ENCODE measurements around the gene SPATA32.
"Not testable (repeated sequence)": the region's sequence is repeated elsewhere in the genome, so short reads cannot be mapped to it uniquely, and the experiment has no call there.

Gene SPATA32, protein sequence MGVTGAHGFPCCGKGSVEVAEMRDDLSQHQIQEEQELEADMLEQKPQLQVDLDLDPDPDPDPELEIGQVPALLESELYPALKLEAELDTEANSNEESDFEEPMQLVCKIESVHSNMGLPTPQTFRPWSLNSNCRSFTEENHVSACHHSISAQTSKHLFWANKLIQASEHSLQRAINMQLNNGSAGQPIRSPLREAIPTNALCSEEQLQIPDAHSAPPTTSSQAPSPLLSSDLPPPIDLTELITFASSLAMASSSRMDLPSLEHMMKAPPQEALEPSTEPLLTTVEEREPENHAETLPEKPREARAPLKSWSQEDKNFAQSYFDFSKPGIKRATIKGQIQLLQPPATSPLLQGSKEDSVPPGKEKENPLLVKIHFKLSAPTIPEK

GRCh38 chr17:45261577-45262515 is at the start of gene SPATA32:
Gene SPATA32 (minus strand): TSS chr17:45262094. CDS start chr17:45262016, 78 bp downstream.
- DNase-seq, result peak; percentile 48
- in situ Hi-C loops (cut with HindIII; ENCODE audit: low pct_ligation_motif_present, low pct_unique_long_range_greater_than_20kb, low sequenced_read_pairs), result no loop called here

- in situ Hi-C loops (cut with HindIII; ENCODE audit: low pct_ligation_motif_present, low pct_unique_long_range_greater_than_20kb, low sequenced_read_pairs), result no loop called here
- no peak for DNase-seq
Observed at GRCh38 chr17:45311401-45311759, 49.5 kb upstream of the SPATA32 start.

DNA sequence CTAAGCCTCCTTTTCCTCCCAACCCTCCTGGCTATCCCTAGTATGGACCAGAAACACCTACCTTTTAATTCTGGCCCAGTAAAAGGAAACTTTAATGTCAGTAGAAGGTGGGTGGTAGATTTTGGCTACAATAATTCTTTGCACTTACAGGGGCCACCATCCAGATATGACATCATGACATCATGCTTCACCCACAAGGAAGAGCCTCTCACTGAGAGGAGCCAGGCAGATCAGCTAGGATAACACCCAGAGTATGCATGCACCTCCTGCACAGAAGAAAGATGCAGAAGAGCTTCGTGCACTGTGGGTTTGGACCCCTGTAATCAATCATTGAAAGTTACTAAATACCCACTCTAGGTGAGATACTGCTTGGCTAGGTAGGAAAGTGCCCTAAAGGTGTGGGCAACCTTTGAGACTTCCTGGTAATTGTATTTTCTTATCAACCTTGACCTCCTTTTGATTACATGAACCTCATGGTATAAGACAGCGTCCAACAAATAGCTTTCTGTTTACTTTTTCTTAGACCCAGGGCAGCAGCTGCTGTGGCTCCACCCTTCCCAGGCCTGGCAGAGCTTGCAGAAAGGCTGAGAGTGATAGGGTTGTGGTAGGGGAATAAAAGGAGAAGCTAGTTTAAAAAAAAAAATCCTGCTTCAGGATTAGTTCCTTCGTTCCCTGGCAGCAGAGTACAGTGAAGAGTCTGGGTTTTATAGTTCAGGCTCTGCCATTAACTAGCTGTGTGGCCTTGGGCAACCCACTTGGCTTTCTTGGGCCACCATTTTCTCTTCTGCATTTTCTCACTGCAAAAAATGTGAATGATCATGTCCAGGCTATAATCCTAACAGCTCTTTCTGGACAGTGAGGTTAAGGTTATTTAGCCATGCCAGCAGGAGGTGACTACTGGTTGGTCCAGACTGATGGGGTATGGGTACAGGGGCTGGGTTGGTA is 48.8 kb upstream of the SPATA32 start:
- in situ Hi-C loops (cut with HindIII; ENCODE audit: low pct_ligation_motif_present, low pct_unique_long_range_greater_than_20kb, low sequenced_read_pairs), result no loop called here
- no peak for DNase-seq

DNA sequence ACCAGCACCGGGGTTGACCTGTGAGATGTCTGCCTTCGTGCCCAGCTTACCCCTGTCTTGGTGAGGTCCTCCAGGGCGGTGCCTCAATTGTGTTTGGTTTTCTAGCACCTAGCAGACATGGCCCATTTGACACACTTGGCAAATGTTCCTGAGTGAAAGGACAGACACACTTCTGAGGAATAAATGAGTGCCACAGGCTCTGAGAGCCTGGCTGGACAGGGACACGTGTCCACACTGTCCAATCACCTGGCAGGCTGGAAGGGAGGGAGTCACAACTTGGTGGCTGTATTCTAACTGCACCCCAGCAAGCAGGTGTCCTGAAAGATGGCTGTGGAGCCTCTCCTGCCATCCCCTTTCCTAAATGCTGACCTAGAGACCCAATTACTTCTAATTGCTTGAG is 47.5 kb upstream of the SPATA32 start:
- in situ Hi-C loops (cut with HindIII; ENCODE audit: low pct_ligation_motif_present, low pct_unique_long_range_greater_than_20kb, low sequenced_read_pairs), result loop anchor here (10.0 kb wide), 1 partner anchor 75 kb away; no protein-coding TSS in a partner anchor
- no peak for DNase-seq

- in situ Hi-C loops (cut with HindIII; ENCODE audit: low pct_ligation_motif_present, low pct_unique_long_range_greater_than_20kb, low sequenced_read_pairs), result loop anchor here (10.0 kb wide), 1 partner anchor 76 kb away; no protein-coding TSS in a partner anchor
- DNase-seq, result no peak
Observed at GRCh38 chr17:45308840-45309239, 46.9 kb upstream of the SPATA32 start.

DNA sequence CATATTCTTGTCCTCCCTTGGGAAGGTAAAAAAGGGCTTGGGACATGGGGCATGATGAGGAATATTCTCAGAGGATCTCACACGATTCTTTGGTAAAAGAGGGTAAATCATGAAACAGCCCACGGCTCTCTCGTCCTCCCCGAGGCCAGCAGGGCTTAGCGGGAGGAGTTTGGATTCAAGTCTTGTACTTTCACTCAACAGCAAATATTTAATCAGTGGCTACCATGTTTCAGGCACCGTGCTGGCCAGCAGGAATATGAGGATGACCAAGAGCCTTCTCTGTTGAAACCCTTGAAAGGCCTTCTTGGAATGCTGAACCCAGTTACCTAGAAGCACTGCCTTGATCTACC is 46.1 kb upstream of the SPATA32 start:
- DNase-seq, result no peak
- in situ Hi-C loops (cut with HindIII; ENCODE audit: low pct_ligation_motif_present, low pct_unique_long_range_greater_than_20kb, low sequenced_read_pairs), result loop anchor here (10.0 kb wide), 1 partner anchor 77 kb away; no protein-coding TSS in a partner anchor

DNA sequence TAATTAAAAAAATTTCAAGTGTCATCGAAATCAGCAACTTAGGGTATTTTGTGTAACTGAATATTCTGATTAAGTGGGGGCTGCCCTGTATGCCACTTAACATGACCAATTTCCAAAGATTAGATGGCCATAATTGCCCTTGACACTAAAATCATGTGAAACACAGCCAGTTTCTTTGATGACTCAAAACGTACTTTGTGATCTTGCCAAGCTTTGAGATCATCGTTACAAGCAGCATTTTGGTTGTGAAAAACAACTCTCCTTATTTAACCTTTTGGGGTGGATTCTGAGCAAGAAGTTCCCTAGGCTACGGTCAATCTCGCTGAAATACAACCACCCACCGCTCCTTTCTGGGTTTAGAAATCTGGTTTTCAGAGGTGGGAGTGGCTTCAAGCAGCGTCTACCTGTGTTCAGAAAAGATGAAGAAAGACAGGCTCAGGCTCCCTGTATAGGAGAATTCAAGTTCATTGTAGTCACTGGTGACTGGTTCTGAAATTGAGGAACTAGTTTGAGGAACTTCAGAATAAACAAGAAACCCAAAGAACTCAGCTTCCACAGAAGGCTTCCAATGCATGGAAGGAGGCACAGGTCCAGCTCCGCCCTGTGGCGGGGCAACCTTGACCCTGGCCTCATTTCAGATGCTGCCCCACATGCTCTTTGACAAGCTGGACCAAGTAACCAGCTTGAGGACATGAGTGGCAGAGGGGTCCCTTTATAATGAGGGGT is 45.6 kb upstream of the SPATA32 start:
- in situ Hi-C loops (cut with HindIII; ENCODE audit: low pct_ligation_motif_present, low pct_unique_long_range_greater_than_20kb, low sequenced_read_pairs), result loop anchor here (10.0 kb wide), 1 partner anchor 77 kb away; no protein-coding TSS in a partner anchor
- peak; percentile 45 for DNase-seq

DNA sequence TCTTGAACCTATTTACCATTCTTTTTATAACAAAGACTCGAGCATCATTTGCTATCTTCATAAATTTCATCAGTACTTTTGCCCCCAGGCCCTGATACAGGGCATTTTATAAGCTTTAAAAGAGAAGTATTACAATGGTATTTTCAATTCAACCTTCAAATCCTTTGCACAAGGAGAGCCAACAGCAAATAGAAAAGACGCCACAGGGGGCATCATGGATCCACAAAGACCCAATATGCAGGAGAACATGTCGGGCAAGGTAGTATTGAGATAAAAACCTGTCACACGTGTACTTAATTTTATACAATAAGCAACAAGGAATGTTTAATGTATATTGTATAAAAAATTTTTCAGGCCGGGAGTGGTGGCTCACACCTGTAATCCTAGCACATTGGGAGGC is 44.7 kb upstream of the SPATA32 start:
- in situ Hi-C loops (cut with HindIII; ENCODE audit: low pct_ligation_motif_present, low pct_unique_long_range_greater_than_20kb, low sequenced_read_pairs), result loop anchor here (10.0 kb wide), 1 partner anchor 78 kb away; no protein-coding TSS in a partner anchor
- no peak for DNase-seq

DNA sequence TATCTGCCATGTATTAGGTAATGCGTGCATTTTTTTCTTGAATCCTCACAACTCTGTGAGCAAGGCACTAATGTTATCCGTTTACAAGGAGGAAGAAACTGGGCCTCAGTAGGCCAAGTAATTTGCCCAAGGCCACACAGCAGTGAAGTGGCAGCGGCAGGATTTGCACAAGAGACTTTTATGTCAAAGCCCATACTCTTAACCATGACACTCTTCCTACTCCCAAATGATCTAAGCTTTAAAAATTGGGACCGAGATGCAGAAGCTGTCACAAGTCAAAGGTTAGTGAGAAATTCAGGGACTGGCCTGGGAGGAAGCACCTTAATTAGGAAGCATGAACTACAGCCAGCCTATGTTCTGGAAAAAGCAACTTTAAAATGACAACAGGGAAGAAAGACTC is 44.2 kb upstream of the SPATA32 start:
- in situ Hi-C loops (cut with HindIII; ENCODE audit: low pct_ligation_motif_present, low pct_unique_long_range_greater_than_20kb, low sequenced_read_pairs), result loop anchor here (10.0 kb wide), 1 partner anchor 79 kb away; no protein-coding TSS in a partner anchor
- no peak for DNase-seq

DNA sequence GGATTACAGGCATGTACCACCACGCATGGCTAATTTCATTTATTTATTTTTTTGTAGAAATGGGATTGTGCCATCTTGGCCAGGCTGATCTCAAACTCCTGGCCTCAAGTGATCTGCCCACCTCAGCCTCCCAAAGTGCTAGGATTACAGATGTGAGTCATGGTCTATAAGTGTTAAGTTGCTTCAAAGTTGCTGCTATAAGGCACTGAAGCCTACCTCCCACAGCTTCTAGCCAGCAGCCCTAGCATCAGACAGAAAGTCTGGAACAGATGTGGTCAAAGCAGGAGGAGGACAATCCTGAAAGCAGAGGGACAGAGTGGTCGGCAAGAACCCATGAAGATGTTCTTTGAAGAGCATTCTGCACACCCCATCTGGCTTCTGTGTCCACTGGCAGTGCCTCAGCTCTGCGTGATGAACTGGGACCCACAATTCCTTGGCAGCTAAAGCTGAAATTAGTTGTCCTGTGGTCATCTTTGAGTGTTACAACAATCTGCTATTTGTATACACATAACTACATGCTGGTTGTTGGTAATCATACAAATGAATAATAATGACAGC is 43.7 kb upstream of the SPATA32 start:
- in situ Hi-C loops (cut with HindIII; ENCODE audit: low pct_ligation_motif_present, low pct_unique_long_range_greater_than_20kb, low sequenced_read_pairs), result loop anchor here (10.0 kb wide), 1 partner anchor 79 kb away; no protein-coding TSS in a partner anchor
- no peak for DNase-seq

GRCh38 chr17:45302649-45303173 is 40.8 kb upstream of the SPATA32 start:
- no peak for DNase-seq
- in situ Hi-C loops (cut with HindIII; ENCODE audit: low pct_ligation_motif_present, low pct_unique_long_range_greater_than_20kb, low sequenced_read_pairs), result loop anchor here (10.0 kb wide), 1 partner anchor 82 kb away; no protein-coding TSS in a partner anchor

- in situ Hi-C loops (cut with HindIII; ENCODE audit: low pct_ligation_motif_present, low pct_unique_long_range_greater_than_20kb, low sequenced_read_pairs), result loop anchor here (10.0 kb wide), 1 partner anchor 83 kb away; no protein-coding TSS in a partner anchor
- DNase-seq, result not testable (repeated sequence)
Observed at GRCh38 chr17:45302220-45302619, 40.3 kb upstream of the SPATA32 start.

DNA sequence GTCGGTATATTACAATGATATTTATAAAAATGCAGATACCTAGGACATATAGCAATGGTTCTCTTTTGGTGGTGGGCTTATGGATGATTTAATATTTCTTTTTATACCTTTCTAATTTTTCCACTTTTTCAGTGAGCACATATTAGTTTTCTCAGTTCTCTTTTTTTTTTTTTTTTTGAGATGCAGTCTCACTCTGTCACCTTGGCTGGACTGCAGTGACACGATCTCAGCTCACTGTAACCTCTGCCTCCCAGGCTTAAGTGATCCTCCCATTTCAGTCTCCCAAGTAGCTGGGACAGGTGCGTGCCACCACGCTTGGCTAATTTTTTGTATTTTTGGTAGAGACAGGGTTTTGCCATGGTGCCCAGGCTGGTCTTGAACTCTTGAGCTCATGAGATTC is 39.8 kb upstream of the SPATA32 start:
- no peak for DNase-seq
- in situ Hi-C loops (cut with HindIII; ENCODE audit: low pct_ligation_motif_present, low pct_unique_long_range_greater_than_20kb, low sequenced_read_pairs), result loop anchor here (10.0 kb wide), 1 partner anchor 83 kb away; no protein-coding TSS in a partner anchor

DNA sequence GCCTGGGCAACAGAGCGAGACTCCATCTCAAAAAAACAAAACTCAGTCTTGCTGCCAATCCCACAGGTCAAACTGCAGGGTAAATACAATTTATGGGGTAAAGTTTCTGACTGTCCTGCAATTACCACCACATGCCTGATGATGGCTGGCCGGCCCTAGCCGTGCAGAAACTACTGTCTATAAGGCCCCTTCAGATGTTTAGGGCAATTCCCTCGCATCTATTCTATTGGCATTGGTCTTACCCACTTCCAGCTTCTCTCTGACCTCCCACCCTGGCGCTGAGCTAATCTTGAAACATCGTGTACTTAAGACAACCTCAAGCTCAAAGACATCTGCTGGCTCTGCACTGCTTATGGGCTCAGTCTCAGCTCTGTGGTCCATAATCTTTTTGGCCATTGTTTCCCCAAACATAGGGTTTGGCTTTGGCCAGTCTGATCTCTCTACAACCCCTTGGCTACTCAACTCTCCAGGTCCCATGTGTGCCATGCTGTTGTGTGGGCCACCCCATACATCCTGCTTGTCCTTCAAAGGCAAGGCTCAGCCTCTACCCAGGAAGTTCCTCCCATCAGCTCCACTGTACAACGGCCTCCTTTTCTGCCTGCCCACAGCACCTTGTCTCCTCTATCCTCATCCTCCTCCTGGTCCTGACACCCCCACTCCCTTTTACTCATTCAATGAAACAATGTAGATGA is 38.3 kb upstream of the SPATA32 start:
- in situ Hi-C loops (cut with HindIII; ENCODE audit: low pct_ligation_motif_present, low pct_unique_long_range_greater_than_20kb, low sequenced_read_pairs), result loop anchor here (10.0 kb wide), 1 partner anchor 85 kb away; no protein-coding TSS in a partner anchor
- no peak for DNase-seq

- in situ Hi-C loops (cut with HindIII; ENCODE audit: low pct_ligation_motif_present, low pct_unique_long_range_greater_than_20kb, low sequenced_read_pairs), result no loop called here
- no peak for DNase-seq
Observed at GRCh38 chr17:45299361-45299760, 37.5 kb upstream of the SPATA32 start.

DNA sequence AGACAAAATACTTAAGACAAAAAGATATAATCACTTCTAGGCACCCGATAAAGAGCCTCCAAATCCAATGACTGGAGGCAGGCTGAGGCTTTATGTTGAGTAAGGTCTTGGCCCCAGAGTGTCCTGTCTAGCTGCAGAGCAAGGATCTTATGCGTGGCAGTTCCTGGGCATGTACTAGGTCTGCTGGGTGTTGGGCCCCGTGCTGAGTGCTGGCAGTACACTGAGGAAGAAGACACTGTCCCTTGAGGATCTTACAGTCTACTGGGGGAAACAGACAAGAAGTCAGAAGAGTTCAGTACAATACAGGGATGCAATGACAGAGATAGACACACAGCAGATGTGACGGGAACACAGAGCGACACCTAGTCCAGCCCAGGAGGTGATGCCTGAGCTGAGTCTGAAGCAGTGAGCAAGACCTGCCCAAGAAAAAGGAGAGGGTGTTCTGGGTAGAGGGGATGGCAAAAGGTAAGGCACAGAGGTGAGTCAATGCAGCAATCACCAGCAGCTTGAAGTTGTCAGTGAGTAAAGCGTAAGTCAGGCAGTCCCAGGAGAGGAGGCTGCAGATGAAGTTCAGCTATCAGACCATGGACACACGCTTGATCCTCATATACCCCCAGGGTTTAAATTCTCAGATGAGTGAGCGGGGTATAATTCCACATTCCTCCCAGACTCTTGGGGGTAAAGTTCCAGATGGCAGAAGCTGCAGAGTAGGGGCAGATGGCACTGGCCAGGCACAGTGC is 36.8 kb upstream of the SPATA32 start:
- in situ Hi-C loops (cut with HindIII; ENCODE audit: low pct_ligation_motif_present, low pct_unique_long_range_greater_than_20kb, low sequenced_read_pairs), result no loop called here
- no peak for DNase-seq

Data from ACHN (cell line).